ENCODE results near the gene CST9. TPM values are rescaled to one million over a fixed set of nuclear protein-coding genes. Genes with fewer than 3 reads are reported as not detected.

CST9 gene
- total RNA-seq, 2 donors from 2014 or later = not detected

DNA sequence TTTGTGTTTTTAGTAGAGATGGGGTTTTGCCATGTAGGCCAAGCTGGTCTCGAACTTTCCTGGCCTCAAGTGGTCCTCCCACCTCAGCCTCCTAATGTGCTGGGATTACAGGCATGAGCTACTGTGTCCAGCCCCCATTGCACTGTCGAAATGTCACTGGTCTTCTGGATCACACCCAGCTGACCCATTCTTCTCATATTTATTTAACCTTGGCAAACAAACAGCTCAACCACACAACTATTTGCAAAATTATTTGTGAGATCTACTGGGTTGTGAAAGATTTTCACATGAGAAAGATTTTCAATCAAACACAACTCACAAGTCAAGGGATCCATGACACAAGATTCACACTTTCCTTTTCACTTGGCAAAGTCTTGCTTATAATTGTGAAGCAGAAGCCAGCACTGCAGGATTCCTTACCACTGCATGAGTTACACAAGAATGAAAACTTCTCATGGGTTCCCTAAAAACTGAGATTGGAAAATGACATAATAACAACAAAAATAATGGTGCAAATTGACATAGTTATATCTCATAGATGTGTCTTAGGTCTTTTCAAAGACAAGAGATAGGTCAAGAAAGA, 35.4 kb downstream of the CST9 start:
- TF ChIP-seq, protein P1, sequence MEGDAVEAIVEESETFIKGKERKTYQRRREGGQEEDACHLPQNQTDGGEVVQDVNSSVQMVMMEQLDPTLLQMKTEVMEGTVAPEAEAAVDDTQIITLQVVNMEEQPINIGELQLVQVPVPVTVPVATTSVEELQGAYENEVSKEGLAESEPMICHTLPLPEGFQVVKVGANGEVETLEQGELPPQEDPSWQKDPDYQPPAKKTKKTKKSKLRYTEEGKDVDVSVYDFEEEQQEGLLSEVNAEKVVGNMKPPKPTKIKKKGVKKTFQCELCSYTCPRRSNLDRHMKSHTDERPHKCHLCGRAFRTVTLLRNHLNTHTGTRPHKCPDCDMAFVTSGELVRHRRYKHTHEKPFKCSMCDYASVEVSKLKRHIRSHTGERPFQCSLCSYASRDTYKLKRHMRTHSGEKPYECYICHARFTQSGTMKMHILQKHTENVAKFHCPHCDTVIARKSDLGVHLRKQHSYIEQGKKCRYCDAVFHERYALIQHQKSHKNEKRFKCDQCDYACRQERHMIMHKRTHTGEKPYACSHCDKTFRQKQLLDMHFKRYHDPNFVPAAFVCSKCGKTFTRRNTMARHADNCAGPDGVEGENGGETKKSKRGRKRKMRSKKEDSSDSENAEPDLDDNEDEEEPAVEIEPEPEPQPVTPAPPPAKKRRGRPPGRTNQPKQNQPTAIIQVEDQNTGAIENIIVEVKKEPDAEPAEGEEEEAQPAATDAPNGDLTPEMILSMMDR (IDR thresholded peaks at IDR 0.05) = no peak
- Histone ChIP-seq H3K4me3 (no peak overlapping the region), H3K27ac (no peak overlapping the region), H3K27me3 (replicated peaks; ENCODE audit: insufficient read depth) (no peaks in the 10 kb centered on the region), H3K9me3 (no peaks in the 10 kb centered on the region), H3K4me1 (ENCODE audit: control insufficient read depth in 1 of 2, low read depth in 2 of 2) (no peaks in the 10 kb centered on the region), H3K36me3 (no peaks in the 10 kb centered on the region)
- DNase-seq (ENCODE audit: low spot score) = no peak
- no peak for ATAC-seq (ENCODE audit: insufficient number of reproducible peaks, low FRiP score, low read depth)

DNA sequence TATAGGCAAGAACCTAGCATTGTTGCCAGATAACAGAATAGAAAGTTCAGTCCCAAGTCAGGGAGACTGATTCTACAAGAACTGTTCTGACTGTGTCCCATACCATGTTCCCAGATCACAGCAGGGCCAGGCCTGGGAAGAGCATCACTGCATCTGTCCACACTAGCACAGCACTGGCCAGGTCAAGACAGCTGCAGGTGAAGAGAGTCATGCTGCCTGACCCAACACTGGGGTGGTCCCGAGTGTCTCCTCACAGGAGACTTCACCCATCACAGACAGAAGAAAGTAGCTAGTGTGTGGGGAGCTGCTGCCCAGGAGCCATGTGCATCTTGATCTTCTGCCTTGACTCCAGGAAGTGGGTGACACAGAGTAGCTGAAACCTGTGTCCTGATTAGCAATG, 36.1 kb downstream of the CST9 start:
- TF ChIP-seq, protein P1 (IDR thresholded peaks at IDR 0.05) = no peak
- Histone ChIP-seq H3K27me3 (replicated peaks; ENCODE audit: insufficient read depth) (no peaks in the 10 kb centered on the region), H3K27ac (no peak overlapping the region), H3K4me3 (no peak overlapping the region), H3K9me3 (no peaks in the 10 kb centered on the region), H3K4me1 (ENCODE audit: control insufficient read depth in 1 of 2, low read depth in 2 of 2) (no peaks in the 10 kb centered on the region), H3K36me3 (no peaks in the 10 kb centered on the region)
- ATAC-seq (ENCODE audit: insufficient number of reproducible peaks, low FRiP score, low read depth) (no peak), DNase-seq (ENCODE audit: low spot score) (no peak)

DNA sequence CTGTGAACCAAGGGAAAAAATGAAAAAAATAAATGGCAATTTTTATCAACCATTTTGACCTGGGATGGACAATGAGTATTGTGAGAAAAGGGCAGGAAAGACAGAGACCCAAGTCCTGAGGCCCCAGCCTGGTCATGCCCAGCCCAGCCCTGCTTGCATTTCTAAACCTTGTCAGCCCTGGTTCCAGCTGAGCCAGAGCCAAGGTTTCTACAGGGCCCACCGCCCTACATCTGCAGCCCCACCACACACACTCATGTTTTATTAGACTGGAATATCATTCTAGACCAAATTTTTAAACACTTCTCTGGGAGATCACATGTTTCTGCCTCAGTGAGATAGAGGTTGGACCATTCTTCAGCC, 36.8 kb downstream of the CST9 start:
- no peaks in the 10 kb centered on the region for H3K36me3 ChIP-seq
- no peak overlapping the region for H3K4me3 ChIP-seq
- TF ChIP-seq, protein P1 (IDR thresholded peaks at IDR 0.05) = no peak
- no peaks in the 10 kb centered on the region for H3K9me3 ChIP-seq
- no peaks in the 10 kb centered on the region for H3K27me3 ChIP-seq (replicated peaks; ENCODE audit: insufficient read depth)
- no peak overlapping the region for H3K27ac ChIP-seq
- H3K4me1 ChIP-seq (ENCODE audit: control insufficient read depth in 1 of 2, low read depth in 2 of 2) = no peaks in the 10 kb centered on the region
- ATAC-seq (ENCODE audit: insufficient number of reproducible peaks, low FRiP score, low read depth) (no peak), DNase-seq (ENCODE audit: low spot score) (no peak)

DNA sequence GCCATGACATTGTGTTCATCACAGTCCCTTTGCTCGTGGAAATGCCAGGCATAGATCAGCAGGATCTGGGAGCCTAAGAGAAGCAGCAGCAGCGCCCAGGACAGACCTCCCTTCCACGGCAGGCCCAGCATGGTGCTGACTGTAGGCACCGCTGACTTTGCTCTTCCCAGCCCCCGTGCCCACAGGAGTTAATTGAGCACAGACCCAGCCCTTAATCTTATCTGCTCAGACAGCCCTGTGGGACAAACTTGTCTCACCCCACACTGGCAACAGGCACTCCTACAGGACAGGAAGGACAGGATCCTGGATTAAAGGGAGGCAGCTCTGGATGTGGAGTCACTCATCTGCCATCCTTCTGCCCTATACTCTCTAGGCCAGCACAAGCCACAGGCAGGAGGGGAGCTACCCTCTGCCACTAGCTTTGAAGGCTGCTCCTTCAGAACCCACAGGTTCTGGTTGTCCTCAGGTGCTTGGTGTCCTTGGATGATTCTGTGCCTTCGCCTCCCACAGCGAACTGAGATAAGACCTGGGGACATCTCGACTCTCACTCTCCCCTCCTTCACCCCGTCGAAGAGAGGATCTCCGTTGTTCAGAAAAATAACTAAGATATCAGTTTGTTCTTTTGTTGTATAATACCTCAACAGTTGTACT, 37.3 kb downstream of the CST9 start, which contains the start of gene CST9L:
CST9L (minus strand) TSS at position 165 of the 651 bp plus-strand sequence; CDS start at position 131, 34 bp downstream.
- no peaks in the 10 kb centered on the region for H3K4me1 ChIP-seq (ENCODE audit: control insufficient read depth in 1 of 2, low read depth in 2 of 2)
- no peak within 1 kb of the TSS for H3K4me3 ChIP-seq
- H3K27me3 ChIP-seq (replicated peaks; ENCODE audit: insufficient read depth) = no peaks in the 10 kb centered on the region
- no peak within 1 kb of the TSS for H3K27ac ChIP-seq
- no peaks in the 10 kb centered on the region for H3K9me3 ChIP-seq
- DNase-seq (ENCODE audit: low spot score) (no peak), ATAC-seq (ENCODE audit: insufficient number of reproducible peaks, low FRiP score, low read depth) (no peak)
- TF ChIP-seq, protein P1 (IDR thresholded peaks at IDR 0.05) = no peak
- no peaks in the 10 kb centered on the region for H3K36me3 ChIP-seq

DNA sequence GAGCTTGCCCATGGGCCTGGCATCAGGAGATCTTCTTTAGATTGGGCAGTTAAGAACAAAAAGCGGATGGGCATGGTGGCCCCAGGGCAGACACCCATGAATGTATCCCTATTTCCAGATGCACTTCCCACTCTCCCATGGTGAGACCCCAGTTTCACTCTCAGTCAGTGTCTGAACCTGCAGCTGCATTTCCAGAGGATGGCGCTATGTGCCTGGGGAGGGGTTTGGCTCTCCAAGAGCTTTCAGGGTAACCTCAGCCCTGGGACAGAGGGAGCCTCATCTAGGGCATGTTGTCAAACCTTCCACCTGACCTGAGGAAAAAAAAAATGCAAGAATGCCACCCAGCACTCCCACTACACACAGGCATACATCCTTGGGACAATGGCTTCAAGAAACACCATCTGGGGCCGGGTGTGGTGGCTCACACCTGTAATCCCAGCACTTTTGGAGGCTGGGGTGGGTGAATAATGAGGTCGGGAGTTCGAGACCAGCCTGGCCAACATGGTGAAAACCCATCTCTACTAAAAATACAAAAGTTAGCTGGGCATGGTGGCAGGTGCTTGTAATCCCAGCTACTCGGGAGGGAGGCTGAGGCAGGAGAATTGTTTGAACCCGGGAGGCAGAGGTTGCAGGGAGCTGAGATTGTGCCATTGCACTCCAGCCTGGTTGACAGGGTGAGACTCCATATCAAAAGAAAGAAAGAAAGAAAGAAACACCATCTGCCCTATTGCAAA, 39.4 kb downstream of the CST9 start:
- no peaks in the 10 kb centered on the region for H3K27me3 ChIP-seq (replicated peaks; ENCODE audit: insufficient read depth)
- no peaks in the 10 kb centered on the region for H3K36me3 ChIP-seq
- DNase-seq (ENCODE audit: low spot score) (no peak), ATAC-seq (ENCODE audit: insufficient number of reproducible peaks, low FRiP score, low read depth) (no peak)
- H3K9me3 ChIP-seq = peaks cover 4% of the 10 kb centered on the region
- no peak overlapping the region for H3K4me3 ChIP-seq
- TF ChIP-seq, protein P1 (IDR thresholded peaks at IDR 0.05) = no peak
- H3K4me1 ChIP-seq (ENCODE audit: control insufficient read depth in 1 of 2, low read depth in 2 of 2) = no peaks in the 10 kb centered on the region
- H3K27ac ChIP-seq = no peak overlapping the region
